ENCODE results near the gene KIAA1755. TPM values are rescaled to one million over a fixed set of nuclear protein-coding genes. Genes with fewer than 3 reads are reported as not detected.

The KIAA1755 gene
- polyA plus RNA-seq, 1 donor from 2014 or later = not detected

GRCh38 chr20:38231531-38232121 lies 28.9 kb downstream of the KIAA1755 start:
- TF ChIP-seq, protein P1, sequence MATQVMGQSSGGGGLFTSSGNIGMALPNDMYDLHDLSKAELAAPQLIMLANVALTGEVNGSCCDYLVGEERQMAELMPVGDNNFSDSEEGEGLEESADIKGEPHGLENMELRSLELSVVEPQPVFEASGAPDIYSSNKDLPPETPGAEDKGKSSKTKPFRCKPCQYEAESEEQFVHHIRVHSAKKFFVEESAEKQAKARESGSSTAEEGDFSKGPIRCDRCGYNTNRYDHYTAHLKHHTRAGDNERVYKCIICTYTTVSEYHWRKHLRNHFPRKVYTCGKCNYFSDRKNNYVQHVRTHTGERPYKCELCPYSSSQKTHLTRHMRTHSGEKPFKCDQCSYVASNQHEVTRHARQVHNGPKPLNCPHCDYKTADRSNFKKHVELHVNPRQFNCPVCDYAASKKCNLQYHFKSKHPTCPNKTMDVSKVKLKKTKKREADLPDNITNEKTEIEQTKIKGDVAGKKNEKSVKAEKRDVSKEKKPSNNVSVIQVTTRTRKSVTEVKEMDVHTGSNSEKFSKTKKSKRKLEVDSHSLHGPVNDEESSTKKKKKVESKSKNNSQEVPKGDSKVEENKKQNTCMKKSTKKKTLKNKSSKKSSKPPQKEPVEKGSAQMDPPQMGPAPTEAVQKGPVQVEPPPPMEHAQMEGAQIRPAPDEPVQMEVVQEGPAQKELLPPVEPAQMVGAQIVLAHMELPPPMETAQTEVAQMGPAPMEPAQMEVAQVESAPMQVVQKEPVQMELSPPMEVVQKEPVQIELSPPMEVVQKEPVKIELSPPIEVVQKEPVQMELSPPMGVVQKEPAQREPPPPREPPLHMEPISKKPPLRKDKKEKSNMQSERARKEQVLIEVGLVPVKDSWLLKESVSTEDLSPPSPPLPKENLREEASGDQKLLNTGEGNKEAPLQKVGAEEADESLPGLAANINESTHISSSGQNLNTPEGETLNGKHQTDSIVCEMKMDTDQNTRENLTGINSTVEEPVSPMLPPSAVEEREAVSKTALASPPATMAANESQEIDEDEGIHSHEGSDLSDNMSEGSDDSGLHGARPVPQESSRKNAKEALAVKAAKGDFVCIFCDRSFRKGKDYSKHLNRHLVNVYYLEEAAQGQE (IDR thresholded peaks at IDR 0.05; ENCODE audit: borderline replicate concordance) = no peak
- no peak for TF ChIP-seq SMC3 (conservative IDR thresholded peaks at IDR 0.05; ENCODE audit: poor library complexity)
- TF ChIP-seq EP300 (conservative IDR thresholded peaks at IDR 0.05; ENCODE audit: poor library complexity, severe bottlenecking) = no peak
- no peak for TF ChIP-seq POLR2AphosphoS5 (IDR thresholded peaks at IDR 0.05)
- TF ChIP-seq TAF1 (IDR thresholded peaks at IDR 0.05; ENCODE audit: low read depth) = no peak
- no peak for TF ChIP-seq MXI1 (conservative IDR thresholded peaks at IDR 0.05; ENCODE audit: poor library complexity, severe bottlenecking)
- no peak for TF ChIP-seq CTCF (IDR thresholded peaks at IDR 0.05; ENCODE audit: poor library complexity, severe bottlenecking)
- TF ChIP-seq EZH2 (IDR thresholded peaks at IDR 0.05; ENCODE audit: borderline replicate concordance, insufficient read depth, low read length, poor library complexity, severe bottlenecking) = no peak
- TF ChIP-seq RAD21 (conservative IDR thresholded peaks at IDR 0.05) = no peak
- Histone ChIP-seq H3K27ac (ENCODE audit: low read length) (no peak overlapping the region), H3K36me3 (ENCODE audit: insufficient read depth, low read length) (no peaks in the 10 kb centered on the region), H3F3A (ENCODE audit: insufficient read depth, low read length, poor library complexity, severe bottlenecking) (no peaks in the 10 kb centered on the region), H3K4me2 (ENCODE audit: low read length) (no peak overlapping the region), H4K20me1 (ENCODE audit: insufficient read depth) (no peaks in the 10 kb centered on the region), H2AFZ (ENCODE audit: low read depth, low read length) (no peak overlapping the region), H3K9ac (ENCODE audit: low read length) (no peak overlapping the region), H3K27me3 (ENCODE audit: insufficient read depth, low read depth, low read length) (no peaks in the 10 kb centered on the region), H3K79me2 (replicated peaks; ENCODE audit: insufficient read depth, low read length) (no peaks in the 10 kb centered on the region), H3K4me3 (ENCODE audit: low read length) (no peak overlapping the region), H3K9me3 (ENCODE audit: low read length) (no peaks in the 10 kb centered on the region), H3K9me2 (ENCODE audit: insufficient read depth, low read length) (no peaks in the 10 kb centered on the region)

DNA sequence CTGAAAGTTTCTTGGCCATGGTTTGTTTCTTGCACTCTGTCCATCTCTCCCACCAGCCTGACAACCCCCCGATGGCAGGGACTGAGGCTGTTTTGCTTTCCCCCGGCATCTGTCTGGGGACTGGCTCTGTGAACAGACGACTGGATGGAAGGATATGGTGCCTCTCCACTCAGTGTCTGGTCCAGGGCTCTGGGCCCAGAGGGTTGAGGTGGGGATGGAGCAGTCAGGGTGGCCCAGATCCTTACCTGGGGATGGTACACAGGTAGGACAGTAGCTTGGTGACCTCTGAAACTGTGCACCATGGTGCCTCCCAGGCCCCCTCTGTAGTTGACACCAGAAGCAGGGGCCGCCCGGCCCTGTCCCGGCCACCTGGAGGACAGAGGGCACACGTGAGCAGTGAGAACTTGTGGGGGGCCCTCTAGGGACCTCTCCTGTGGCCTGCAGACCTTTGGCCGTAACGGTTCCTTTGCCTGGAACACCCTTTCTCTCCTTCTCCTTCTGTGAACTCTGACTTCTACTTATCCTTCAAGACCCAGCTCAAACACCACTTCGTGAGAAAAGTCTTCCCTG lies 29.5 kb downstream of the KIAA1755 start:
- no peak overlapping the region for H3K4me2 ChIP-seq (ENCODE audit: low read length)
- H3K9me3 ChIP-seq (ENCODE audit: low read length) = no peaks in the 10 kb centered on the region
- H3K4me3 ChIP-seq (ENCODE audit: low read length) = no peak overlapping the region
- no peak overlapping the region for H2AFZ ChIP-seq (ENCODE audit: low read depth, low read length)
- H3K27me3 ChIP-seq (ENCODE audit: insufficient read depth, low read depth, low read length) = no peaks in the 10 kb centered on the region
- no peaks in the 10 kb centered on the region for H3F3A ChIP-seq (ENCODE audit: insufficient read depth, low read length, poor library complexity, severe bottlenecking)
- H3K9me2 ChIP-seq (ENCODE audit: insufficient read depth, low read length) = no peaks in the 10 kb centered on the region
- no peaks in the 10 kb centered on the region for H3K36me3 ChIP-seq (ENCODE audit: insufficient read depth, low read length)
- H4K20me1 ChIP-seq (ENCODE audit: insufficient read depth) = no peaks in the 10 kb centered on the region
- H3K27ac ChIP-seq (ENCODE audit: low read length) = no peak overlapping the region
- TF ChIP-seq CTCF (IDR thresholded peaks at IDR 0.05; ENCODE audit: poor library complexity, severe bottlenecking) = no peak
- H3K9ac ChIP-seq (ENCODE audit: low read length) = no peak overlapping the region
- no peaks in the 10 kb centered on the region for H3K79me2 ChIP-seq (replicated peaks; ENCODE audit: insufficient read depth, low read length)

Measured in neural cell (in vitro differentiated cells).